ENCODE data around the gene LRRN1. TPM values are rescaled to one million over a fixed set of nuclear protein-coding genes. Genes with fewer than 3 reads are reported as not detected.
"Not testable (repeated sequence)": the region's sequence is repeated elsewhere in the genome, so short reads cannot be mapped to it uniquely, and the experiment has no call there.

Gene LRRN1
- total RNA-seq, 2 experiments from 2014 or later, result 0.21 to 0.26 TPM

GRCh38 chr3:3881050-3881449, 81.8 kb downstream of the LRRN1 start:
- Mint-ChIP-seq H3K27ac (no peak overlapping the region), H3K4me1 (no peaks in the 10 kb centered on the region), H3K9me3 (ENCODE audit: low read depth) (no peaks in the 10 kb centered on the region), H3K36me3 (no peaks in the 10 kb centered on the region), H3K4me3 (no peak overlapping the region), H3K27me3 (no peaks in the 10 kb centered on the region)
- CTCF ChIA-PET, result no interaction called here
- no peak for DNase-seq
- ATAC-seq, result no peak

GRCh38 chr3:3887311-3887710, 88.1 kb downstream of the LRRN1 start:
- H3K27me3 Mint-ChIP-seq; ATAC-seq; CTCF ChIA-PET; DNase-seq; H3K36me3 Mint-ChIP-seq; H3K4me3 Mint-ChIP-seq; H3K4me1 Mint-ChIP-seq; H3K9me3 Mint-ChIP-seq (ENCODE audit: low read depth); H3K27ac Mint-ChIP-seq: not testable (repeated sequence)

DNA sequence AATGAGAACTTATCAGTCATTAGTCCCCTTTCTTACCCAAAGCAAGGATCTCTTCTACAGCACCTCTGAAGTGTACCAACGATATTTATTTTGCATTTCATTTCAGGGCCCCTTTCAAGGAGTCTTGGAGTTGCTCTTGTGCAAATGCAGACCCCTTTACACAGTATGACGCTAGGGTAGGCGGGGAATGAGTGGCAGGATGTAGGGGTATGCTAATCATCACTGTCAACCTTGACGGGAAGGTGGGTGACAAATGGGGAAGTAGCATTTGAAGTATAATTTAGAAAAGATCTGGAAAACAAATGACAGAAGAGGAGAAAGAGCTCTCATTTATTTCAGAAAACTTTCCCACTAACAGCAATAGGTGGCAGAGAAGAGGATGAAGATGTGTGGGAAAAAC, 94.4 kb downstream of the LRRN1 start:
- no peak for ATAC-seq
- no peak overlapping the region for H3K4me3 Mint-ChIP-seq
- H3K27me3 Mint-ChIP-seq, result no peaks in the 10 kb centered on the region
- no peak for DNase-seq
- H3K9me3 Mint-ChIP-seq (ENCODE audit: low read depth), result peaks cover 5% of the 10 kb centered on the region
- H3K27ac Mint-ChIP-seq, result no peak overlapping the region
- CTCF ChIA-PET, result no interaction called here
- no peaks in the 10 kb centered on the region for H3K36me3 Mint-ChIP-seq
- H3K4me1 Mint-ChIP-seq, result no peaks in the 10 kb centered on the region

Measured in activated CD8-positive, alpha-beta memory T cell treated with anti-CD3 and anti-CD28 coated beads, Interleukin-2, amount 10 ng/mL, durations not matched to agents 7 days and 5 days (primary cell).